HK-2 (cell line): Measurements from ENCODE around the gene CLDN14.
"Not testable (repeated sequence)": the region's sequence is repeated elsewhere in the genome, so short reads cannot be mapped to it uniquely, and the experiment has no call there.

Experiments used
- DNase-seq: peaks from one replicate; pipeline ENCODE4 v3.0.0-alpha.2; 2018; ENCODE audit not compliant: unreplicated experiment

CLDN14 gene

DNA sequence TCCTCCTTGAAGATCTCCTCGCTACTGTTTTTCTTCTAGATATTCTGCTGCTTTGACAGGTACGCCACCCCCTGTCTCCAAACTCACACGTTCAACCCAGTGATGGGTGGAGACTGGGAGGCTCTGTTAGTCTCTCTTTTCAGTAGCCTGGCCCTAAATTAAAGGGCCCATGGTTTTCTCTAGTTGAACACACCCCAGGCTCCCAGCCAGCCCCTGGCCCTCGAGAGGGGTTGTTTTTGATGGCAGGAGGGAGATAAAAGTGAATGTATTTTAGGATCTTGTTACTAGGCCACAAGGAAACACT lies 21.6 kb upstream of the CLDN14 start:
- DNase-seq = no peak

DNA sequence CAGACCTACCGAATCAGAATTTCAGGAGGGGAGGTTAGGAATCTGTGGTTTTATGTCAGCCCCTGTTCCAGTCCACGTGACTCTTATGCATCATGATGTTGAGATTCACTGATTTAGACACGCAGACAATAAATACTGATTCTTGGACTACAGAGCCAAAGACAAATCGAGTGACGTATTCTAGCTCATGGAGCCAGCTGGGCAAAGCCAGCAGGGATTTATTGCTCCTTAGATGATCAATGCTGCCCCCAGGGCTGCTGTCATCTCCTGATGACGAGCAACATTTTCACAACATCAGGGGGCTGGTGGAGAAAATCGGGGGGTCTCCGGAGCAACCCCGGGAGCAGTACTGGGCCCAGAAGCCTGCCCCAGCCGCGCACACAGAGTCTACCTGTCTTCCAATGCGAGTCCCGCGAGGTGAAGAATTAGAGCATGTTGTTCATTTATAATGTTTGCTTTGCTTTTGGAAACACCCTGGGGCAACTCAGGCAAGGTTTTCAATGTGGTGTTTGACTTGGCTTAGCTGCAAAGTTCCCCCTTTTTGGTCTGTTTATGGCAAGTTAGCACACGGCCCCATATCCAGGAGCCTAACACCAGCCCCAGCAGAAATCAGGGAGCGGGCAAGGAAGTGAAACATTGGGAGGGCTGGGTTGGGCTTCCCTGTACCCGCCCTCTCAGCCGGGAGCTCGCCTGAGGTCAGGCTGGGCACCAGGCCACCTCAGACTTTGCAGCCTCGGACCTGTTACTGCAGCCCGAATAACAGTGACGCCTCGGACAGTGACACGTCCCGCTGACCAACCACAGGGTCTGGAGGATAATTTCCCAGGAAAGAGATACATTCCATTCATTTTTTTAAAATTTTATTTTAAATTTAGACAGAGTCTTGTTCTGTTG lies 19.9 kb upstream of the CLDN14 start:
- no peak for DNase-seq

DNA sequence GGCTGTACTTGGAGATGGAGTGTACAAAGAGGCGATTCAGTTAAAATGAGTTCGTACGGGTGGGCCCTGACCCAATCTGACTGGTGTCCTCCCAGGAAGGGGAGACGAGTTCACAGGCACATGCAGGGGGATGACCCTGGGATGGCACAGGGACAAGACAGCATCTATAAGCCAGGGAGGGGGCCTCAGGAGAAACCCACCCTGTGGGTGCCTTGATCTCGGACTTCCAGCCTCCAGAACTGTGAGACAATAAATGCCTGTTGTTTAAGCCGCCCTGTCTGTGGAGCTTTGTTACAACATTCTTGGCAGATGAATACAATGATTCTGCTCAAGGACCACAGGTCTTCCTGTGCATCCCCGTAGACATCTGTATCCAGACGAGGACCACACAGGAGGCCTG lies 14.6 kb upstream of the CLDN14 start:
- no peak for DNase-seq

DNA sequence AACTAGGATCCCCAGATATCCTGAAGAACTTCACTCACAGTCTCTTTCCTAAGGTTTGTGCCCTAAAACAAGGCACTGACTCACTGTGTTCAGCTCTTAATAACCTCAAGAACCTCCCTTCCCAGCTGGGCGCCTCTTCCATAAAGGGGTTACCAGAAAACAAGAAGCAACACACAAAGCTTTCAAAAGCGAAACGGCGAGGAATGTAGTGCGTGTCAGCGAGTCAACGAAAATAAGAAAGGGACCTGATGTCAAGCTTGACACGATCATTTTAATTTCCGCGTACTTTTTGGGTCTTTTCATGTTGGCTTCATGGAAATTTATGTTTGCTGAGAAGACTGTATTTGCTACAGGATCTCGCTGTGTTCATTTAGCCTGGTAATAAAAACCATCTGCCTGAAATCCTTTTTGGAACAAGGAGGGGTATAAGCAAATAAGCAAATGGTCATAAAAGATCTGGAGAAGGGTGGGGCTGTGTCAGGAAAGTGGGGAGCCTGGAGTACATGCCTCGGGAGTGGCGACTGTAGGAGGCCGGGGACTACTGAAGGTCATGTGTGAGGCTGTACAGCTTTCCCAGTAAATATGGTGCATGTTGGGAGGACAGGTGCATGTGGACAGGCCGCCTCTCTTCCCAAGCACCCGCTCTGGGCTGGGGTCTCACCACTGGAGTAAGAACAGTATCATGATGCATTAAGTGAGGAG lies 11.4 kb upstream of the CLDN14 start:
- DNase-seq = no peak

DNA sequence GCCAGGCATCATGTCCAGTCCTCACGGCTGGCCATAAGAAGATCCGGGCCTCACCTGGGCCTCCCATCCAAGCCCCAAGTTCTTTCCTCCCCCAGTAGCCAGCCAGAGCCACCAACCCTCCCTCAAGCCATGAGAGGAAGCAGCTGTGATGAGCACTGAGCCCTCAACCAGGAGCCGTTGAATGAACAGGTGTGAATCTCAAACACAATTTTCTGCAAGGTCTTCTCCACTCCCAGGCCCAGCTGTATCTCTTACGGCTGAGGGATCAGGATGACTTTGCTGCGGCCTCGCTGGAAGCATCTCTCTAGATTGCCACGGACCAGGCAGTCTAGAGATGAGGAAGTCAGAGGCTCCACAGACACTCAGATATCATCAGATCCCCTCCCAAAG lies 9.8 kb upstream of the CLDN14 start:
- no peak for DNase-seq

DNA sequence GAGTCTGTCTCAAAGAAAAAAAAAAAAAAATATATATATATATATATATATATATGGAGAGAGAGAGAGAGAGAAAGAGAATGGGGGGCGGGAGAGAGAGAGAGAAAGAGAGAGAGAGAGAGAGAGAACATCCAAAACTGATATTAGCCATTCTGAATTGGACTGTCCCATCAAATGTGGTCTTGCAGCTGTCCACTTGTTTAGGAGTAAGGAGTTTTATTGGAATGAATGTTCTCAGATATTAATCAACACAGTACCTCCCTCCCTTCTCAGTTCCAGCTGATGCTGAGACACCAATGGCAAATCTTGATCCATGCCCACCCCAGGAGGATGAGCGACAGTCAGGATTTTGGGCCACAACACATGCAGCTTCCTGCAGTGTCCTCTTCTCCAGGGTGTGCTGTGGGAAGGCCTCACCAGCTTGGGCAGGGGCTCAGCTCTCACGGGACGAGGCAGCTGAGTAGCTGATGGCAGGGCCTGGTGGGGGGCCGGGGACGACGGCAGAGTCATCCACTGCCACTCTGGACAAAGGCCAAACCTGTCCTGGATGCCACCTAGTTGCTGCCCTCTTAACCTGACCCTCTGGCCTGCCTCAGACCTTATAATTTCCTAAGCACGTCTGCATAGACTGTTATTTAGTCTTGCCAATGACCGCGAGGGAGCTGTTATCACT lies 9.3 kb upstream of the CLDN14 start:
- no peak for DNase-seq

DNA sequence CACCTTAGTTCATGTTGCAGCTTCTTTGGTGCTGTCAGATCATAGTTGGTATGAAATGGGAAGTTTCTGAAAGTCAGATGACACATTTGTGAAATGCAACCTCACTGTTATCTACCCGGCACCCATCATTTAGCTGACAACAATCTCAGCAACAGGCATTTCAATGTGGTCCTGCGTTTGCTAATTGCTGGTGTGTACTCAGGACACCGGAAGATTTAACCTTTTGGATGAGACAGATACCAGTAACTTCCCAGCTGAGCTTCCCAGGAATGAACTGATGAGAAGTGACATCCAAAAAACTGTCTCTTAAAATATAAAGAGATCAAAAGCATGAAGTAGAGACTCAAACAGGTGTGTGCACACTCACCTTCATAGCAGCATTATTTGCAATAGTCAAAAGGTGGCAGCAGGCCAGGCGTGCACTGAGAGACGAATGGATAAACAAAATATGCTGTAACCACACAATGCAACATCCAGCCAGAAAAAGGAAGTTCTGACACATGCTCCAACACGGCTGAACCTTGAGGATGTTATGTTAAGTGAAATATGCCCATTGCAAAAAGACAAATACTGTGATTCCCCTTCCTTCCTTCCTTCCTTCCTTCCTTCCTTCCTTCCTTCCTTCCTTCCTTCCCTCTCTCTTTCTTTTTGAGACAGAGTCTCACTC lies 7.9 kb upstream of the CLDN14 start:
- DNase-seq = no peak

DNA sequence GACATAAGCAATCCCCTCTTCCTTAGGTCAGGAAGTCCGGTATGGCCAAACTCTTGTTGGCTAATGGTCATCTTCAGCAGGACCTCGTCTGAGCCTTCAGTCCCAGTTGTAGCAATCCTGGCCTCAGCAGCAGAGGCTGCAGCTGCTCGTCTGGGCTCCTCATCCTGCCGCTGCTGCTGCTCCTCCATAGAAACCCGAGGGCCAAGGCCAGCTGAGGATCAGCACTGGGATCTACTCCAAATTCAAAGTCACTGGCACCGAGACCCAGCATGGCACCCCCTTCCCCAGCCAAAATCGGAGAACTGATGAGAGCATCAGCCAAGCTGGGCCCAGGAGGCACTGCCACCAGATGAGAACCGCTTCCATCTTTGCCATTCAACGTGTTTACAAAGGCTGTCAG lies 6.3 kb upstream of the CLDN14 start:
- DNase-seq = no peak

DNA sequence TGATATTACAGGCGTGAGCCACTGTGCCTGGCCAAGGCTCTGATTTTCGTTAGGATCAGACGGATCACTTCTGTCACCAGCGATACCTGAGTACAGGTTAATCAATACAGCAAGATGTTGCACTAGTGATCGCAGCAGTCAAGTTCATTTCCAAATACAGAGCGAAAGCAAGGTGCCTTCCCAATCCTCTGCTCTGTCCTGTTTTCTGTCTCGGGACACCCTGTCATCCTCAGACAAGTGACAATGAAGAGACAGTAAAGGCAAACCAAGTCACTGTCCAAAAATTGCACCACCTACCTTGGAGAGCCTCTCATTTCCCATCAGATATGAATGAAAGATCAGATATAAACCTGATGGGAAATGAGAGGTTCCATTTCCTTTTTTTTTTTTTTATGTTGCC lies 5.6 kb upstream of the CLDN14 start:
- DNase-seq = no peak

DNA sequence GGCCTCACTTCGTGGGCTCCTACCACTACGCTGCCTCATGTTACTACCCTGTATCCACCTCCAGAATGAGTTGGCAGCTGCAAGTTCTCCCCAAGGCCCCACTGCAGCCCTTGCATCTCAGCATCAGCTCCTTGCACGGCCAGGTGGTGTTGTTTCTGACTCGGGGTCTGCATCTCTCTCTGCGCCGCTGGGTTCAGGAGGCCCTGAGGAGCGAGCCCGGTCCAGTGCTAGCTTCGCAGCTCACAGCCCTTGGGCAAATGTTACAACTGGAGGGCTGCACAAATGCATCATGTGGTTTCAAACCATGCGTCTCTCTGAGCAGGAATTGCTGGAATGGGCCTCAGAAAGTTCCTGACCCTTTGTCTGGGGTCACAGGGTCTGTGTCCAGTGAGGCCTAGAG lies 3.2 kb upstream of the CLDN14 start:
- no peak for DNase-seq

DNA sequence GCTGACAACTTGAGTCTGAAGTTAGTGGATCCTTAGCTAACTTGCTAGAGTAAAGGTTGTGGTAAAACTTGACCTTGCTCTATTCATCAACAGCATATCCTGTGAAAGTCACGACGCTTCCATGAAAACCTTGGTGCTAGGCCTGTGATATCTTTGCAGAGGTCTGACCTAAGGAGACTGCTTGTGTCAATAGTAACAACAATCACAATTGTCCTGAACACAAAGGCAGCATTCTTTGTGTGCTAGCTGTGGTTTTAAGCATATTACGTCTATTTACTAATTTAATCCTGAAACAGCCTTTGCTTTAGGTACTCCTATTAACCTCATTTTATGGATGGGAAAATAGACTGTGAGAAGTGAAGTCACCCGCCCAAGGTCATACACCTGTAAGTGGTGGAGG lies 2.8 kb upstream of the CLDN14 start:
- no peak for DNase-seq

DNA sequence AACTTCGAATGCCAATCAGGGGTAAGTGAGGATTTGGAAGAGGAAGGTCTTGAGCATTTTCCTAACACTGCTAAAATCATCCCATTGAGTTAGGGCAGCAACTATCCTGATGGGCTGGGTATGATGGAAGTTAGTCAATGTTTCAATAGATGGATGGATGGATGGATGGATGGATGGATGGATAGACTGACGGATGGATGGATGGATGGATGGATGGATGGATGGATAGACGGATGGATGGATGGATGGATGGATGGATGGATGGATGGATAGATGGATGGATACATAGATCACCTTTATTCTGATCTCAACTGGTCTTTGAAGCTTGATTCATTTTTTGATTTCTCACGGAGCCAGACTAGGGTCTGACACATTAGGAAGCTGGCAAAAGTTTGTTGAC lies 2.3 kb upstream of the CLDN14 start:
- no peak for DNase-seq

DNA sequence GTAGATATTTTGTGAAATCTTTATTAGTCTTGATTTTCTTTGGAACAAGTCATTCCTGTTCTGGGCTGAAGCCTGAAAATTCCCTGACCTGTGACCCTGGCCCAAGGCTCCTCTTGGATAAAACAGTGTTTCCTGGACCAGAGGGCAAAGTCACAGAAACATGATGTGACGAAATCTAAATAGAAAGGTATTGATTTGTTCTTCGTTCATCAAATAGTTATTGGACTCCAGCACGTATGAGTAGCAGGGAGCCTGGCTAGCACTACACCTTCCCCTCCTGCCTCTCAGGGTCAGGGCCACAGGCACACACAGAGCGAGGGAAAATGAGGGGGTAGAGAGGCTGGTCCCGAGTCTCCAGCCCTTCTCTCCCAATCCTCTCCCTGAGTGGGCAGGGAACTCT lies 1.7 kb upstream of the CLDN14 start:
- no peak for DNase-seq

DNA sequence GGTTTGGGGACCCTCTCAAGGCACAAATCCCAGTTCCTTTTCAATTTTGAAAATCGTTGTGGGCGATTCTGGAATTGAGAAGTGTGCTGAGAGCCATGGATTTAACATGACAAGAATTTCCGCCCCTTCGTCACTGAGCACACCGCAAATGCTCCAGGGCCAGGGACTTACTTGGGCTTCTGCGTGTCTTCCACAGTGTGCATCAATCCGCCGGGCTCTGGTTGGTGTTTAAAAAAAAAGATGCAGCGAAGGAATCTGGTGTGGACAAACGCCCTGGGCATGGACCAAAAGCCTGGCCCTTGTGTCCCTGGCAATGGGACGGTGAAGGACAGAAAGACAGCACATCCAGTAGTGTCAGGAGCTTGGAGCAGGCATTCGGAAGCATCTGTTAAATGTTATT lies 696 bp upstream of the CLDN14 start:
- DNase-seq = no peak

DNA sequence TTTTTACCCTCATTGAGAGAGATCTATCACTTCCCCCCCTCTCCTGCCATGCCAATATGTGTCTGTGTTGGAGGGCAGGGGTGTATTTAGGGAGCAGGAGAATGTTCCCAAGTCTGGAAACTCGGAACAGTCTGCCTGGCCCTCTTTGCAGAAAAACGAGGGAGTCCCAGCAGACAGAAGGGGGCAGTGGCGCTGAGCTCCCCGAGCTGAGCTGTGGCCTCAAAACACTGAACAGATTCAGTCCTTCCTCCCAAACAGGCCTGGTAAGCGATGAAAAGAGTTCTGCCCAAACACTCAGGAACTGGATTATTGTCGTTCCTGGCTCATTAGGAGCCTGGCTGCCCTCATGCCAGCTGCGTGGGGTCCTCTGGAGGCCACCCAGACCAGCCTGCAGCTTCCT lies 981 bp downstream of the CLDN14 start:
- no peak for DNase-seq

DNA sequence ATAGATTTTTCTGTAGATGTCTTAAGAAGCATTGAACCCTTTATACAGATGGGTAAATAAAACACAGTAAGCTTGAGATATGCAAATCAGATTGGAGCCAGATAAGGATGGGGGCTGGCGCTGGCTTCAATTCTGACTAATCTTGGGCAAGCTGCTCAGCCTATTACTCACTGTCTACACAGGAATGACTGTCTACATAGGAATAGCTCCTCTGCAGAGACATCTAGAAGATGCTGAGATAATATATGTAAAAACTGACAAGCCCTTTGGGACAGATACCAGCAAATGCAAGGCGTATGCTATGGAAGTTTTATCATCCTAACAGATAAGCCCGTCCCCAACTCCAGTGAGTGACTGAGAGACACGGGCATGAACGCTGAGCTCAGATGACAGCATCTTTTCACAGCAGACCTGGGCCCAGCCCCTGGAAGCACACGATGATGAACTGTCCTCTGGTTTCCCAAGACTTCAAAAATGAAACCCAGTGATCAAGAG lies 1.7 kb downstream of the CLDN14 start:
- DNase-seq = peak; percentile 37

DNA sequence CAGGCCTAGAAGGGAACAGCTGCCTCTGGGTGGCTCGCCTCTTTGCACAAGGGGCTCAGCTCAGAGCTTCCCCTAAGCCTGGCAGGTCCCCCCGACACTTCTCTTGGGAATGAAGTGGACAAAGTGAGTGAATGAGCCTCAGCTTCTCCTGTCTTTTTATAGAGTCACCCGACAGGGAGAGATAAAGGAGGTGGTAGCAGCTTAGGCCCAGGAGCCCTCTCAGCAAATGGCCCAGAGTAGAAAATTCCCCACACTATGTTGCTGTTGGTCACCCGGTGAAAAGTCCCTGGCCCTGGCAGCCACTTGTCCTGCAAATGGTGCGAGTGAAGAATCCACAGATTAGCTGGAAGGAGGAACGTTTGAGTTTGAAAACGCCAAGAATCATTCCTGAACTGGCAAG lies 2.4 kb downstream of the CLDN14 start:
- DNase-seq = no peak

DNA sequence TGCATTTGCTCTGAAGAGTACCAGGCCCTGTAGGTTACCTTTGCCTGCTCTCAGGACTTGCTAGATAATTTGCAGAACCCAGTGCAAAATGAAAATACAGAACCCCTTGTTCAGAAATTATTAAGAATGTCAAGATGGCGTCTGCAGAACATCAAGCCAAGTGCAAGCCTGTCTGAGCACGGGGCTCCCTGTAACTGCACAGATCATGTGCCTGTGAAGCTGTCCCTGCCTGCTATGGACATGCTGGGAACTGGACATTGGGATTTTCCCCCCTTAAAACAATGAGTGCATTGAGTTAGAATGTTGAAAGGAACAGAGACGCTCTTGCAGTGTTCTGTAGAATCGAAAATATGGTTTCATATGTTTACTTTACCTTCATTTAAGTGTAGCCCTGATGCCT lies 2.9 kb downstream of the CLDN14 start:
- DNase-seq = no peak

DNA sequence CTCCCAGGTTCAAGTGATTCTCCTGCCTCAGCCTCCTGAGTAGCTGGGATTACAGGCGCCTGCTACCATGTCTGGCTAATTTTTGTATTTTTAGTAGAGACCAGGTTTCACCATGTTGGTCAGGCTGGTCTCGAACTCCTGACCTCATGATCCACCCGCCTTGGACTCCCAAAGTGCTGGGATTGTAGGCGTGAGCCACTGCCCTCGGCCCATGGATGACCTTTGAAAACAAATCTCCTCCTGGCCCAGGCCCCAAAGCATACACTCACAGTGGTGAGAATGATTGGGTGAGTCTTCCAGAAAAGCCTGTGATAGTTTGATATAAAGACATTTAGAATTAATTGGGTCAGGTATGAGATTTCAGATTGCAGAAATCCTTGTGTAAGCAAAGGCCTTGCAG lies 3.4 kb downstream of the CLDN14 start:
- not testable (repeated sequence) for DNase-seq

DNA sequence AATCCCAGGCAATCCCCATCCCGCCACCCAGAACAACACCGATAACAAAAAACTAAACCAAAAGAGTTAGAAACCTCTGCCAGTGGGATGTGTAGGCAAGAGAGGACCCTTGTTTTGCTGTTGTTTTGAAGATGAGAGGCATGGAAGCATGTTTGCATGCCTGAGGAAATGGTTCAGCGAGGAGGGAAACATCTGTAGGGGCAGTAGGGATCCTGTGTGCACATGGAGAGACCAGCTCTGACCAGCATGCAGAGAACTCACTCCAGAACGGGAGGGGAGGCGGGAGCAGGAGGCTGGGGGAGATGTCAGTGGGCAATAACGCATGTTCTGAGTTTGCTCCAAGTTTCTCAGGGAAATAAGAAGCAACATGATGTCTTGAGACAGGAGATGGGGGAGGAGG lies 5.3 kb downstream of the CLDN14 start:
- no peak for DNase-seq

DNA sequence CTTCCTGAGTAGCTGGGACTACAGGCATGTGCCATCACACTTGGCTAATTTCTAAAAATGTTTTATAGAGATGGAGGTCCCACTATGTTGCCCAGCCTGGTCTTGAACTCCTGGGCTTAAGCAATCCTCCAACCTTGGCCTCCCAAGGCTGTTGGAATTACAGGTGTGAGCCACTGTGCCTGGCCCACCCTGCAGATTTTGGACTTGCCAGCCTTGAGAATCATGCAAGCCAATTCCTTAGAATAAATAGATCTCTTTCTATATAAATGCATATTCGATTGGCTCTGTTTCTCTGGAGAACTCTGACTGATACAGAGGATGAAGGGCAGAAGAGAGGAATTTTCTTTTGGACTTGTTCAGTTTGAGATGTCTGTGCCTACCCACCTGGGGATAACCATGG lies 6.7 kb downstream of the CLDN14 start:
- DNase-seq = no peak

DNA sequence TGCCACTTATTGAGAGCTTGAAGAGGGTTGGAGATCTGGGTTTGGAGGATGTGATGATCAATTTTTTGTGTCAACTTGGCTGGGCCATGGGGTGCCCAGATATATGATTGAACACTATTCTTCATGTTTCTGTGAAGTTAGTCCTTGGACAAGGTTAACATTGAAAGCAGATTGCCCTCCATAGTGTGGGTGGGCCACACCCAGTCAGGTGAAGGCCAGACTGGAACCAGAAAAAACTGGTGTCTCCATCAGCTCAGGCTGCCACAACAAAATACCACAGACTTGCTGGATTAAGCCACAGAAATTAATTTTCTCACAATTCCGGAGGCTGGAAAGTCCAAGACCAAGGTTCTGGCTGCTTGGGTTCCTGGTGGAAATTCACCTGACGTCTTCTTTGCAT lies 7.5 kb downstream of the CLDN14 start:
- DNase-seq = no peak
